ENCODE results near the gene AJAP1.

The AJAP1 gene

DNA sequence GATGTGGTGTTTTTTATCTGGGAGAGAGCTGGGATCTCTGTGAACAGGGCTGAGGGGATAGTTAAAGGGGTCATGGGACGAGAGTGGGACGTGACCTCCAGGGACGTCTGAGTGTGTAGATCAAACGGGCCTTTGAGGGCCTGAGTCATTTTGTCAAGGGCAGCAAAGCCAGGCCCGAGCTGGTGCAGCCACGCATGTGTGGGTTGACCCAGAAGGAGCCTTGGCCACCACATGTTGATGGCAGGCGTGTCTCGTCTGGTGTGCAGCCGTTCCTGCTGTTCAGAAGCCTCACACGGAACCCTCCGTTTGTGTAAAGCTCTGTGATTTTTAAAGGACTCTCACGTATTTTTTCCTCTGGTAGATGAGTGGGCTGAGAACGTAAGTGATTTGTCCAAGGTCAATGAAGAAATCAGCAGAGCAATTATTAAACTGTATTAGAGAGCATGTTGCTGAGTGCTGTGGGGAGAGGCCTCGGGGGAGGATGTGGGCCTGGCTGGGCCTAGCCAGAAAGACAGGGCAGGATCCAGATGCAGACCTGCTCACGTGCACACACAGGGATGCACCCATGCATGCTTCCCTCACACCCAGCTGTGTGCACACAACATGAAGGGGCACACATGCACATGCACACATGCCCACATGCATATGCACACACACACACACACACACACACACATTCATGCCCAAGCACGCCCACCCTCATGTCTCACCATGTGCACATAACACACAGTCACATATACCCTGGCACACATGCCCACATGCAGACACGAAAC lies 89.8 kb downstream of the AJAP1 start:
- DNase-seq = no peak

GRCh38 chr1:4745560-4745959 lies 91.2 kb downstream of the AJAP1 start:
- DNase-seq = no peak

DNA sequence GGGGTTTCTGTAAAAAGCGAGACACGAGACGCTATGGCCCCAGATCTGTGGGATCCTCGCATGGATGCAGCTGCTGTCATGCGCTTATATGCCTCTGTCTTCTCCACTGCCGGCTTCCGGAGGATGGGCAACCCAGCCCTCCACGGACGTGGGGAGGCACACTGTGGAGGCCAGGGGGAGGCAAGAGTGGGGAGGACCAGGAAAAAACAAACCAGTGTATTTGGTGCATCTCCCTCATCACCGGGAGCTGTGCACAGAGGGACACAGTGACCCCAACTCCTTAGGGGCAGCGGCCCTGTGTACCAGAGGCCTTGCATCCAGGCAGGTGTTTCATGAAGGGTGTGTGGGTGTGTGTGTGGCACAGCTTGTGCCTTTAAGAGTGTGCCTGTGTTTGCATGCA lies 95.0 kb downstream of the AJAP1 start:
- DNase-seq = no peak

DNA sequence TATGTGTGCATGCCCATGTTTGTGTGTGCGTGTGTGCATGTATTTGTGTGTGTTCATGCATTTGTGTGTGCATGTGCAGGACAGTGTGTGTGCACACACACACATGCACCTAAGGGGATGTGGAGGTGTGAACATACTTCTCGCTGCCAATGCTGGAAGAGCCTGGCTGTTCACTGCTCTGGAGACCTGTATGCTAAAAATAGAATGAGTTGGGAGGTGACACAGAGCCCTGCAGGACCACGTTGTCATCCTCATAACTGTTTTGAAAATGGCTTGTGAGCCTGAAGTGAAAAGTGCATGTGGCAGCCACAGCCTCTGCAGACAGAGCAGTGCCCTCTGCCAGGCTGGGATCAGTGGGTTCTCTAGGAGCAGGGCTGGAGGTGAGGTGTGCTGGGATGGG lies 95.8 kb downstream of the AJAP1 start:
- DNase-seq = no peak

DNA sequence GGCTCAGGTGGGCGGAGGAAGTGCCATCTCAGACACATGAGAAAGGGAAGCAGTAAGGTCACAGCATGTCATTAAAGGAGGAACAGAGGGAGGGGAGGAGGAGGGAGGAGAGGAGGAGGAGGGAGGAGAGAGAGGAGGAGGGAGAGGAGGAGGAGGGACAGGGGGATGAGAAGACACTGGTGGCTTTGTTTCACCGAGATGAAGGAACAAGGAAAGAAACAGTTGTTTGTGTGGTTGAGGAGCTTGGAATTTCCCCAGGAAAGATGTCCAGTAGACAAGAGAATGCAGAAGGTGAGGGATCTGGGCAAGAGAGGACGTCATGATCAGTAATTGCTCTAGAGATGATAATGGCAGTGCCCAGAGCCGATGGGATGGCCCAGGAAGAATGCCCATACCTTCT lies 97.7 kb downstream of the AJAP1 start:
- DNase-seq = no peak

- DNase-seq = no peak
These were observed 100.4 kb downstream of the AJAP1 start for GRCh38 chr1:4754816-4755215.

GRCh38 chr1:4755301-4755845 lies 101.0 kb downstream of the AJAP1 start:
- DNase-seq = no peak

- DNase-seq = no peak
These were observed 101.6 kb downstream of the AJAP1 start for GRCh38 chr1:4755864-4756504.

GRCh38 chr1:4756851-4757580 lies 102.6 kb downstream of the AJAP1 start:
- DNase-seq = no peak

GRCh38 chr1:4759671-4760070 lies 105.3 kb downstream of the AJAP1 start:
- no peak for DNase-seq

GRCh38 chr1:4760088-4760487 lies 105.7 kb downstream of the AJAP1 start:
- DNase-seq = no peak

GRCh38 chr1:4761324-4761723 lies 106.9 kb downstream of the AJAP1 start:
- DNase-seq = no peak

DNA sequence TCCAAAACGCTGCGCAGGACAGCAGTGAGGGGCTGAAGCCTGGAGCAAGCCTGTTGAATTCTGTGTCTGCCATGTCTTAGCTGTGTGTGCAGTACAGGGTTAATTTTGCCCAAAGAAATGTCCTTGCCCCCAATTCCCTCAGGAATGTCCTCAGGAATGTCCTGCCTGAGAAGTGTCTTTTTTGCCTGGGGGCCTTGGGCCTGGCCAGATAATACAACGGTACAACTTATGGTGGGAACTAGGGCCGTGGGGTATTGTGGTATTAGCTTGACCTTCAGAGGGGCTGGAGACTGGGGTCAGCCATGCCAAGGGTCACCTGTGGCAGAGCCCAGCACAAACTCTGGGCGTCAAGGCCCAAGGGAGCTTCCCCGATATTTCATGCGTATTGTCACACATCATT lies 107.7 kb downstream of the AJAP1 start:
- DNase-seq = no peak

DNA sequence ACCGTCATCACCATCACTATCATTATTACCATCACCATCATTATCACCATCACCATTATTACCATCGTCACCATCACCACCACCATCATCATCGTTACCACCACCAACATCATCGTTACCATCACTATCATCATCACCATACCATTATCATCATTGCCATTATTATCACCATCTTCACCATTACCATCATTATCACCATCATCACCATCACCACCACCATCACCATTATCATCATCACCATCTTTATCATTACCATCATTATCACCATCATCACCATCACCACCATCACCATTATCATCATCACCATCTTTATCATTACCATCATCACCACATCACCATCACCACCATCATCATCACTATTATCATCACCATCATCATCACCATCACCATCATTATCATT lies 112.9 kb downstream of the AJAP1 start:
- DNase-seq = no peak

GRCh38 chr1:4768553-4768952 lies 114.1 kb downstream of the AJAP1 start:
- DNase-seq = no peak

- DNase-seq = no peak
These were observed 115.3 kb downstream of the AJAP1 start for GRCh38 chr1:4769516-4770280.

GRCh38 chr1:4770713-4771112 lies 116.3 kb downstream of the AJAP1 start:
- no peak for DNase-seq

- DNase-seq = no peak
These were observed 116.9 kb downstream of the AJAP1 start for GRCh38 chr1:4771267-4771666.

GRCh38 chr1:4771721-4772120 lies 117.3 kb downstream of the AJAP1 start:
- no peak for DNase-seq

DNA sequence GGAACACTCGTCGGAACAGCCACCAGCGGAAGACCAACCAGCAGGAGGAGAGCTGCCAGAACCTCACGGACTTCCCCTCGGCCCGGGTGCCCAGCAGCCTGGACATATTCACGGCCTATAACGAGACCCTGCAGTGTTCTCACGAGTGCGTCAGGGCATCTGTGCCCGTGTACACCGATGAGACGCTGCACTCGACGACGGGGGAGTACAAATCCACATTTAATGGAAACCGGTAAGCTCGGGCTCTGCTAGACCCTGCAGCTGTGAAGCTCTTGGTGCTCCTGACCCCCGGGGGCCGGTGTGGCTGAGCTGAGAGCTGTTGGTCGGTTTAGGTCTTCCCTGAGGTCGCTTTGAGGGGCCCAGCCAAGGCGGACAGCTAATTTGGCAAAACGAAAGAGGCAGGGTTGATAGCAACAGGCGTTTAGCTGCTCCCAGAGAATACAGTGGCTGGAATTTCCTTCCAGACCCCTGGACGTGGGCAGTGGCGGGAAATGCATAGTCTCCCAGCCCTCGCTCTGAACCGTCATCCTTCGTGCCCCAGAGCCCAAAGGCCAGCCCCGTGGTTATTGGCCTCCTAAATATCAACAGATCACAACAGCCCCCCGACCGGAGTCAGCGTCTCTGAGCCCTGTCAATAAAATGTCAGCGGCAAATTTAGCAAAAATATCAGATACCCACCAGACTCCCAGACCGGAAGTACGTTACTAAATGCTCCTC lies 118.0 kb downstream of the AJAP1 start:
- DNase-seq = no peak

GRCh38 chr1:4773226-4773625 lies 118.8 kb downstream of the AJAP1 start:
- DNase-seq = no peak

GRCh38 chr1:4775506-4775905 lies 121.1 kb downstream of the AJAP1 start:
- DNase-seq = no peak

All from effector CD8-positive, alpha-beta T cell (primary cell).